Omental fat pad (tissue), 4 donors: ENCODE measurements around the gene PANK1. TPM values are rescaled to one million over a fixed set of nuclear protein-coding genes. Genes with fewer than 3 reads are reported as not detected.

Experiments
- ATAC-seq: fragments of 150-250 bp; one replicate; pipeline ENCODE4 v1.9.1; 2016; ENCODE audit warnings: mild to moderate bottlenecking, moderate library complexity; ENCODE audit not compliant: low FRiP score
- DNase-seq: peaks from one replicate; pipeline ENCODE4 v3.0.0-alpha.2; 2019; ENCODE audit warnings: low spot score
- total RNA-seq, 4 donors: library from RNA; depleted of rRNA; stranded (reverse); fragments of >200 nt; gene quantifications; one replicate each; pipeline ENCODE4 v1.1.0, GENCODE V29; 2016
- TF ChIP-seq, protein P1 (sequence below), 3 donors: fragments of 450-650 bp; IDR thresholded peaks; one replicate each; pipeline ENCODE4 v1.5.1; 2016 to 2017; ENCODE audit warnings: antibody characterized with exemption in 3 of 3, mild to moderate bottlenecking in 3 of 3, moderate library complexity in 2 of 3

PANK1 gene
- total RNA-seq, 4 donors from 2014 or later: 0.74 to 5.7 (median 3.5) TPM

DNA sequence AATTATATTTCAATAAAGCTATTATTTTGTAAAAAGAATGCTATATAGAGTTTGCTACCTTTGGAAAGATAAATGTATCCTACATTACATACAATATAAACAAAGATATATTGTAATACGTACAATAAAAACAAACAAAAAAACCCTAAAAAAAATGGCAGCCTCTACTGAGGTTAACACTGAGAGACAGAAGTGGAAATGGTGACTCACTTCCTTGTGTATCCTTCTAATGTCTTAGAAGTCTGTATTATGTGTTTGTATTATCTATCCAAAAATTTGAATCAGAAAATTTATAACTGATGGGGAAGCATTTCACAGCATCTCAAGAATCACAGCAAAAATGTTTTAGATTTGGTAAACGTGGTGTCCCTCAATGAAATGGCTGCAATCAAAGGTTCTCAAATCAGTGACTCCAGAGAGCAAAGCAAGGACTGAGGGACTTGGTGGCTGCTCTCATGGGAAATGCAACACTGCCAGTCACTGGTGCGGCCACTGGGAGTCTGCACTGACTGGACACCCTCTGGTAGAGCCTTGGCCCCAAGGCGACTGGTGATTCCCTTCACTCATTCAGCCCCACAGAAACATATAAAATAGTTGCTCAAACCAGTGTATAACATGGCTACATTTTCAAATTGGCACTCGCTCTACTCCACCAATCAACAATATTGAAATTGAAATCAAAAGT is 53.8 kb downstream of the PANK1 start:
- TF ChIP-seq, protein P1, sequence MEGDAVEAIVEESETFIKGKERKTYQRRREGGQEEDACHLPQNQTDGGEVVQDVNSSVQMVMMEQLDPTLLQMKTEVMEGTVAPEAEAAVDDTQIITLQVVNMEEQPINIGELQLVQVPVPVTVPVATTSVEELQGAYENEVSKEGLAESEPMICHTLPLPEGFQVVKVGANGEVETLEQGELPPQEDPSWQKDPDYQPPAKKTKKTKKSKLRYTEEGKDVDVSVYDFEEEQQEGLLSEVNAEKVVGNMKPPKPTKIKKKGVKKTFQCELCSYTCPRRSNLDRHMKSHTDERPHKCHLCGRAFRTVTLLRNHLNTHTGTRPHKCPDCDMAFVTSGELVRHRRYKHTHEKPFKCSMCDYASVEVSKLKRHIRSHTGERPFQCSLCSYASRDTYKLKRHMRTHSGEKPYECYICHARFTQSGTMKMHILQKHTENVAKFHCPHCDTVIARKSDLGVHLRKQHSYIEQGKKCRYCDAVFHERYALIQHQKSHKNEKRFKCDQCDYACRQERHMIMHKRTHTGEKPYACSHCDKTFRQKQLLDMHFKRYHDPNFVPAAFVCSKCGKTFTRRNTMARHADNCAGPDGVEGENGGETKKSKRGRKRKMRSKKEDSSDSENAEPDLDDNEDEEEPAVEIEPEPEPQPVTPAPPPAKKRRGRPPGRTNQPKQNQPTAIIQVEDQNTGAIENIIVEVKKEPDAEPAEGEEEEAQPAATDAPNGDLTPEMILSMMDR (IDR thresholded peaks at IDR 0.05): no peak
- DNase-seq (no peak), ATAC-seq (no peak)

DNA sequence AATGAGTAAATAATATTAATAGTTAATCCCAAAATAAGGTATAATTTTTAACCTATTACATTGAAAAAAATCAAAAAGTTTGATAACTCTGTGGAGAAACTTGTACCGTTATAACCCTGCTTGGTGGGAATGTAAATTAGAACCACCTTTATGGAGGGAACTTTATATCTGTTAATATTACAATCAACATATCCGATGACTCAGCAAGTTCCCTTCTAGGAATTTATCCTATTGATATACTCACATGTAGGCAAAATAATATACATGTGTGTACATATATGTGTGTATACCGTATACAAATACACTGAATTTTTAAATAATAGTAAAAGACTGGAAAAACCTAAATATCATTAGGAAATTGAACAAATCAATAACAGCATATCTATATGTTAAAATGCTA is 54.7 kb downstream of the PANK1 start:
- TF ChIP-seq, protein P1 (IDR thresholded peaks at IDR 0.05): no peak

DNA sequence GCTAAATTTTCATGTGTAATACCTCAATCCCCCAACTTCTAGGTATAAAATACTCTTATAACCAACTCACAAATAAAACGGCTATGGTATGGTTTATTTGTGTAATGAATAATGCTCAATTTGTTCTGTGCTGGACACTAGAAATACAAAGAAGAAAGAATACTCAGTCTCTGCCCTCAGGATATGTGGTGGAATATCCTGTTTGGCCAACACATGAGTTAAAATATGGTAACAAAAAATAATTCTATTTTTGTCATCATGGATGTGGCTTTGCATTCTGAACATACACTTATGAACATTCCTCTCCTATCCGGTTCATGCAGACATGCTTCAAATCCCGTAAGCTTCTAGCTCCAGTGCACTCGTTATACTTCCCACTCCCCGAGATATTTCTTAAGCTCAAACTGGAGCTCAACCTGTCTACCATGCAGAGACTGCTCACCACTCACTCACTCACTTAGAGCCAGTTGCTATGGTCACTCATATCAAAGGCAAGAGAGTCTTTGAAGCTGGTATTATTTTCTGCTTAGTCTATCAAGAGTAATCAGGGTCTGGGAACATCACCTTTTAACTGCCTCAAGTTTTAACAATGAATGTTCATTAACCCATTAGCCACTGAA is 55.8 kb downstream of the PANK1 start:
- TF ChIP-seq, protein P1 (IDR thresholded peaks at IDR 0.05): no peak
- ATAC-seq: no peak

More for the DNA sequence above, 54.7 kb downstream of the PANK1 start:
- DNase-seq: no peak
- no peak for ATAC-seq

DNA sequence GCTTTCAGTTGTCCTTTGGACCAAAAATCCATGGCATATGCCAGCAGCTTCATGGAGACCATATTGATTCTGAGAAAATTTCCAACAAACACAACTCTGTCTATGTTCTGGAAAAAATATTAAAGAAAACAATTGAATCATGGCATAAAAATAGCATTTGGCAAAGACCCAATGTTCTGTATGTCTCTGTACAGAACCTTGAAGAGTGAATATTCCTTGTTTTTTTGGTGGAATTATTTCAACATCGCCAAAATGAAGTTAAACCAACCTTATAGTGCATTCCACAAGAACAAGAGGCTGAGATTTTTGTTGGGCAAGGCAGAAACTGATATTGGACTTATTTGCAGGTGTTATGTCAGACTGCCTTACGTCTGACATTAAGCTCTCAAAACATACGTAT is 56.4 kb downstream of the PANK1 start:
- TF ChIP-seq, protein P1 (IDR thresholded peaks at IDR 0.05): no peak
- ATAC-seq: no peak

More for the DNA sequence above, 55.8 kb downstream of the PANK1 start:
- DNase-seq: no peak

DNA sequence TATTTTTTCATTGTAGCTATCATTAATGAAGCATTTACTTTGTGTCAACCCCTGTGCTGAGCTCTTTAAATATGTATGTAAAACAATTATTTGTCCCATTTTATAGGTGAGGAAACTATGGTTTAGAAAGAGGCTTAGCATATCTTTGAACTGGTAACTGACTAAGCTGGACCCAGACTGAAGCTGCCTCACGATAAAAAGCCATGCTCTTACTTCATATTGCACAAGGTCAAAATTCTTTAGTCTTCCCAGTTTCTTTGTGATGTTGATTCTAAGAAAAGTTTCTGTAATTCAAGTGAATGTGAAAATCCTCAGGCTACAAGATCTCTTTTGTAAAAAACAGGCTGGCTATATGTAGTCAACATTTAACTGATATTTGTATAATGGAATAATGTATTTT is 63.0 kb downstream of the PANK1 start:
- TF ChIP-seq, protein P1 (IDR thresholded peaks at IDR 0.05): no peak
- ATAC-seq (no peak), DNase-seq (no peak)

More for the DNA sequence above, 56.4 kb downstream of the PANK1 start:
- DNase-seq: no peak

DNA sequence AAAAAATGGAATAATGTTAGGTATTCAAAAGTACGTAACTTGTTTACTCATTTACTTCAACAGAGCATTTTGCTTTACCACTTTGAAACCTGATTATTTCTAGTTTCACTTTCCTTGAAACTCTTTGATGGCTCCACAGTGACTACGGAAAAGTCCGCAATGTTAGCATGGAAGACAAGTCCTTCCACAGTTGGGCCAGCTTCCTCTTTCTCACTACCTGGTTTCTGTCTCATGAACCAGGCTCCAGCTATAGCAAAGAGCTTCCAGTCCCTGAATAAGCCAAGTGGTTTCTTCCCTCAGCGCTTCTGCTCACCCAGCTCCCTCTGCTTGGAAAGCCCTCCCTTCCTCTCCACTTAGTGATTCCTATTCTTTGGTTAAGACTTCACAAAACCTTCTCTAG is 64.8 kb downstream of the PANK1 start:
- DNase-seq (no peak), ATAC-seq (no peak)
- TF ChIP-seq, protein P1 (IDR thresholded peaks at IDR 0.05): no peak

DNA sequence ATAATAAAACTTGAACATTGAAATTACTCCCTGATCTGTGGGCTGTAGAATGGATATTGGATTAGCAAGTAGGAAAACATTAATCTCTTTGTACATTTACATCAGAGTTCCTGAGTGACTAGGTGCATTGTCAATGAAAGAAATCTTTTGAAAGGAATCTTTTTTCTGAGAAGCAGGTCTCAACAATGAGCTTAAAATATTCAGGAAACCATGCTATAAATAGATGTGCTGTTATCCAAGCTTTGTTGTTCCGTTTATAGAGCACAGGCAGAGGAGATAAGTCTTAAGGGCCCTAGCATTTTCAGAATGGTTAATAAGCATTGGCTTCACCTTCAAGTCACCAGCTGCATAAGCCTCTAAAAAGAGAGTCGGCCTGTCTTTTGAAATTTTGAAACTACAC is 68.3 kb downstream of the PANK1 start:
- DNase-seq: no peak

More for the DNA sequence above, 68.3 kb downstream of the PANK1 start:
- no peak for ATAC-seq
- TF ChIP-seq, protein P1 (IDR thresholded peaks at IDR 0.05): no peak
